Neuronal stem cell (in vitro differentiated cells): Measurements from ENCODE around the gene SMARCD3.

Source experiments
- DNase-seq: peaks from one replicate; pipeline ENCODE4 v3.0.0-alpha.2; 2013; ENCODE audit warnings: low spot score
- H2AFZ ChIP-seq: one replicate; pipeline ENCODE4 v1.6.1; 2013; ENCODE audit warnings: mild to moderate bottlenecking, low read length, inconsistent platforms
- H2AK5ac ChIP-seq: 2 replicates; pipeline ENCODE4 v1.6.1; 2013; ENCODE audit warnings: low read depth, mild to moderate bottlenecking, inconsistent platforms, low read length, moderate library complexity, mixed read lengths
- H2BK120ac ChIP-seq: 2 replicates; pipeline ENCODE4 v1.6.1; 2013; ENCODE audit warnings: low read depth, mild to moderate bottlenecking, inconsistent platforms, low read length, moderate library complexity, mixed read lengths
- H2BK12ac ChIP-seq: one replicate; pipeline ENCODE4 v1.6.1; 2013; ENCODE audit warnings: low read length, inconsistent platforms
- H2BK15ac ChIP-seq: 2 replicates; pipeline ENCODE4 v1.6.1; 2013; ENCODE audit warnings: mild to moderate bottlenecking, low read length, inconsistent platforms, mixed read lengths
- H2BK5ac ChIP-seq: one replicate; pipeline ENCODE4 v1.6.1; 2013; ENCODE audit warnings: inconsistent platforms, mild to moderate bottlenecking, low read length, moderate library complexity
- H3K14ac ChIP-seq: one replicate; pipeline ENCODE4 v1.6.1; 2013; ENCODE audit warnings: low read length, inconsistent platforms
- H3K18ac ChIP-seq: 2 replicates; pipeline ENCODE4 v1.6.1; 2013; ENCODE audit warnings: low read length, inconsistent platforms
- H3K23ac ChIP-seq: 2 replicates; pipeline ENCODE4 v1.6.1; 2013; ENCODE audit warnings: low read depth, mild to moderate bottlenecking, mixed read lengths, low read length, inconsistent platforms; ENCODE audit not compliant: poor library complexity
- H3K27ac ChIP-seq: replicated peaks from 3 replicates; pipeline ENCODE4 v1.5.1; 2013; ENCODE audit warnings: low read length, inconsistent platforms
- H3K27me3 ChIP-seq, 3 experiments: 2 replicates each; pipeline ENCODE4 v1.6.1; 2013; ENCODE audit warnings: low read length in 3 of 3, mild to moderate bottlenecking in 2 of 3, inconsistent platforms in 1 of 3, low read depth in 1 of 3, mixed read lengths in 1 of 3, moderate library complexity in 1 of 3; ENCODE audit not compliant: control insufficient read depth in 3 of 3, insufficient read depth in 3 of 3
- H3K36me3 ChIP-seq, 2 donors: replicated peaks in 1 of 2; 2 replicates each; pipeline ENCODE4 v1.6.1; 2013; ENCODE audit warnings: low read length in 2 of 2; ENCODE audit not compliant: control insufficient read depth in 2 of 2, insufficient read depth in 2 of 2
- H3K4ac ChIP-seq: 2 replicates; pipeline ENCODE4 v1.6.1; 2013; ENCODE audit warnings: inconsistent platforms, mild to moderate bottlenecking, low read length, moderate library complexity
- H3K4me1 ChIP-seq, 2 donors: 1 replicate in 1 of 2; 2 replicates in 1 of 2; pipeline ENCODE4 v1.6.1; 2013; ENCODE audit warnings: low read length in 2 of 2, low read depth in 1 of 2; ENCODE audit not compliant: control insufficient read depth in 2 of 2, insufficient read depth in 1 of 2
- H3K4me2 ChIP-seq: one replicate; pipeline ENCODE4 v1.6.1; 2013; ENCODE audit warnings: mild to moderate bottlenecking, low read length, inconsistent platforms; ENCODE audit not compliant: insufficient read depth, poor library complexity, severe bottlenecking
- H3K4me3 ChIP-seq, 2 donors: 2 replicates each; pipeline ENCODE4 v1.5.1; 2013; ENCODE audit warnings: low read length in 2 of 2, mild to moderate bottlenecking in 2 of 2, inconsistent platforms in 1 of 2, moderate library complexity in 1 of 2
- H3K79me1 ChIP-seq: one replicate; pipeline ENCODE4 v1.6.1; 2013; ENCODE audit warnings: low read depth, mild to moderate bottlenecking, inconsistent platforms, low read length, moderate library complexity
- H3K9ac ChIP-seq: one replicate; pipeline ENCODE4 v1.6.1; 2013; ENCODE audit warnings: mild to moderate bottlenecking, low read depth, low read length, inconsistent platforms; ENCODE audit not compliant: poor library complexity
- H3K9me3 ChIP-seq, 2 donors: replicated peaks in 1 of 2; 2 replicates each; pipeline versions ENCODE3 to v1.6.1; 2013; ENCODE audit warnings: low read length in 2 of 2, mild to moderate bottlenecking in 2 of 2, inconsistent platforms in 1 of 2, low read depth in 1 of 2, mixed read lengths in 1 of 2, moderate library complexity in 1 of 2; ENCODE audit not compliant: control insufficient read depth in 2 of 2, insufficient read depth in 1 of 2
- H4K8ac ChIP-seq: one replicate; pipeline ENCODE4 v1.6.1; 2013; ENCODE audit warnings: low read depth, mild to moderate bottlenecking, inconsistent platforms, low read length, moderate library complexity
- H4K91ac ChIP-seq: one replicate; pipeline ENCODE4 v1.6.1; 2013; ENCODE audit warnings: low read length, low read depth, mild to moderate bottlenecking, inconsistent platforms; ENCODE audit not compliant: poor library complexity
- WGBS, 2 donors: extraction: QIAGEN DNeasy Blood & Tissue Kit; methylation state at CpG; one replicate each; pipeline ENCODE4 v1.1.7; 2013; ENCODE audit warnings: missing lambda C conversion rate in 2 of 2, mixed read lengths in 1 of 2; ENCODE audit not compliant: insufficient read length in 2 of 2, insufficient replicate concordance in 1 of 2; ENCODE audit errors: extremely low coverage in 2 of 2; 5-methylcytosine and 5-hydroxymethylcytosine counted together

Gene SMARCD3

DNA sequence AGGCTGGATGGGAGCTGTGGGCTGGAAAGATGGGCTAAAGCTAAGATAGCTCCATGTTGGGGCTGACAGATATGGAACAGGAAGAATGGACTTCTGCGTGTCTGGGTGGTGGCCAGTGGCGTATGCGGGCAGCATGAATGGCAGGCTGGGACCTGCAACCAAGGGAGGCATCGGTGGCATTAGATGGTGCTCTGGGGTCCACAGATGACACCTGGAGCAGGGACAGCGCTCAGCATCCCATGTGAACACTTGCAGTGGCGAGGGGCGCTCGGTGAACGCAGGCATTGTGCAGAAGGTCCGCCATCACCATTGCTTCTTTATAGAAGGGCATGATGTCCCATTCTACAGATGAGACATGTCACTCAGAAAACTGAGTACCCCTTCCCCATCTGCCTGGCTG is 21.0 kb upstream of the SMARCD3 start:
- no peak overlapping the region for H3K4me3 ChIP-seq
- H2BK12ac ChIP-seq: no peak overlapping the region
- no peaks in the 10 kb centered on the region for H3K9me3 ChIP-seq
- no peak overlapping the region for H2BK5ac ChIP-seq
- no peaks in the 10 kb centered on the region for H3K27me3 ChIP-seq
- H3K23ac ChIP-seq: no peak overlapping the region
- no peaks in the 10 kb centered on the region for H3K4me1 ChIP-seq
- no peak overlapping the region for H3K4ac ChIP-seq
- H3K79me1 ChIP-seq: no peaks in the 10 kb centered on the region
- H2AFZ ChIP-seq: no peak overlapping the region
- no peak for DNase-seq
- no CpG with 5 or more reads among the region's 10 CpGs for WGBS, 2 donors
- no peak overlapping the region for H2BK15ac ChIP-seq
- H2AK5ac ChIP-seq: no peak overlapping the region
- no peak overlapping the region for H4K8ac ChIP-seq
- H3K4me2 ChIP-seq: no peak overlapping the region
- no peak overlapping the region for H4K91ac ChIP-seq
- H2BK120ac ChIP-seq: no peak overlapping the region
- H3K27ac ChIP-seq: no peak overlapping the region
- H3K14ac ChIP-seq: no peak overlapping the region
- no peaks in the 10 kb centered on the region for H3K36me3 ChIP-seq
- H3K18ac ChIP-seq: no peak overlapping the region
- peak overlapping the region; percentile 61 for H3K9ac ChIP-seq

DNA sequence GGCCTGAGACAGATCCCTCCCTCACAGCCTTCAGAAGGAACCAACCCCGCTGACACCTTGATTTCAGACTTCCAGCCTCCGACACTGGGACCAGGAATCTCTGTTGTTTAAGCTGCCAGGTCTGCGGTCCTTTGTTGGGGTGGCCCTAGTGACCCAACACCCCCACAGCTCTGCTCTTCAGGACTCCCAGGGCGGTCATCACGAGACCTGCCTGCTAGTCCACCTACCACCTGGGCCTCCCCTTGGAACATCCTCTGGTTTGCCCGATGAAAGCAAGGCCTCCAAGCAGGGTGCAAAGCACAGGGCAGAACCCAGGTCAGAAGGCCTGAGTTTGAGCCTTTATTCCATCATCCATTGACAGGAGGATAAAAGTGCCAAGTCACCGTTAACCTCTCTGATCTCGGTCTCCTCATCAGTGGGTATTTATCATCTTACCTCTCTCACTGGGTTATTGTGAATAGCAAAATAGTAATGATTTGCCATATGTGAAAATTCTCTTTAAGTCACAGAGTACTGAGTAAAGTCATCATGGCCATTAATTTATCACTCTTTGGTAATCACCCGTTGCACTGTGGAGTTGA is 16.9 kb upstream of the SMARCD3 start:
- no peak overlapping the region for H3K23ac ChIP-seq
- no peak overlapping the region for H4K91ac ChIP-seq
- no peak overlapping the region for H2BK15ac ChIP-seq
- H3K4ac ChIP-seq: no peak overlapping the region
- no peaks in the 10 kb centered on the region for H3K79me1 ChIP-seq
- no peak overlapping the region for H3K4me2 ChIP-seq
- H4K8ac ChIP-seq: no peak overlapping the region
- no peak overlapping the region for H2AK5ac ChIP-seq
- no peaks in the 10 kb centered on the region for H3K9me3 ChIP-seq
- no peak overlapping the region for H2AFZ ChIP-seq
- no peak overlapping the region for H3K18ac ChIP-seq
- no peak overlapping the region for H3K14ac ChIP-seq
- no peak for DNase-seq
- H3K27me3 ChIP-seq: peaks cover 0 to 16% (median 0%) of the 10 kb centered on the region in 3 experiments
- no peak overlapping the region for H2BK12ac ChIP-seq
- H3K36me3 ChIP-seq: no peaks in the 10 kb centered on the region
- WGBS, 2 donors: no CpG with 5 or more reads among the region's 9 CpGs
- H3K4me3 ChIP-seq: no peak overlapping the region
- H2BK5ac ChIP-seq: no peak overlapping the region
- H3K9ac ChIP-seq: no peak overlapping the region
- H2BK120ac ChIP-seq: no peak overlapping the region
- no peak overlapping the region for H3K27ac ChIP-seq
- H3K4me1 ChIP-seq: no peaks in the 10 kb centered on the region

DNA sequence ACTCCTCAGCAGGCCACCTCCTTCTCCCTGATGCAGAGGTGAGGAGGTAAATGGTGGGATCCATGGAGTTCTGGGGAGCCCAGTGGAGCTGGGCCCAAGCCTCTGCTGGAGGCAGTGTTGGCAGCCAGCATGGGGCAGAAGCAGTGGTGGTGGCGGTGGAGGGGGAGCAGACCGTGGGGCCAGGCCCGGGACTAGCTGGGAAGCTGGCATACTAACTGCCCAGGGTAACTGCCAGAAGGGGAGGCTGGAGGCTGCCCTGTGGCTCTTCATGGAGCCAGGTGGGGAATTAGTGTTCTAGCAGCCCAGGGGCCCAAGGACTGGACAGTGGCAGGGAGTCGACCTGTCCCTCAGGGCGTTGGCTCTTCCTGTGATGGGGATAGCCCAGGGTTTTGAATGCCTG is 16.1 kb upstream of the SMARCD3 start:
- Histone ChIP-seq H3K9ac (no peak overlapping the region), H2BK120ac (no peak overlapping the region), H3K4me3 (peak overlapping the region in 1 of 2 donors; percentile 30), H2BK12ac (no peak overlapping the region), H3K23ac (peak overlapping the region; percentile 17), H3K4me2 (no peak overlapping the region), H2AFZ (no peak overlapping the region), H3K27me3 (peaks cover 0 to 22% (median 0%) of the 10 kb centered on the region in 3 experiments), H4K8ac (no peak overlapping the region), H2AK5ac (no peak overlapping the region), H2BK5ac (no peak overlapping the region), H3K36me3 (no peaks in the 10 kb centered on the region), H3K79me1 (no peaks in the 10 kb centered on the region), H3K4me1 (no peaks in the 10 kb centered on the region), H3K9me3 (no peaks in the 10 kb centered on the region), H3K27ac (no peak overlapping the region), H3K4ac (no peak overlapping the region), H3K14ac (no peak overlapping the region), H3K18ac (no peak overlapping the region), H2BK15ac (no peak overlapping the region), H4K91ac (no peak overlapping the region)
- no peak for DNase-seq
- WGBS, 2 donors: no CpG with 5 or more reads among the region's 5 CpGs

DNA sequence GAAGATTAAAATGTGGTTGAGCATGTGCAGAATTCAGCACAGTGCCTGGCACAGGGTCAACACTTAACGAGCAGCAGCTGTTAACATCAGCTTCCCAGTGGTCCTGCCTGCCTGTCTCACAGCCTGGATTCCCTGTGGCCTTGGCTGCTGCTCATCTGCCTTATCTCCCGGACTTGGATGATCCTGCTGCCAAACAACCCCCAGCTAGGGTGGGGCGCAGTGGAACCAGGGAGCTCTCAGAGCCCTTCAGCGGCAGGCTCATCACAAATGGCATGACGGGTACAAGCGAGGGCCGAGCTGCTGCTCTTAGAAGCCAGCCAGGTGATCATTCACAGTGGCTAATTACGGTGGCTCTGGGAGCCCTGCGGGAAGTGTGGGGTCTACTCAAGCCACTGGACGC is 13.0 kb upstream of the SMARCD3 start:
- H3K23ac ChIP-seq: no peak overlapping the region
- H2BK12ac ChIP-seq: no peak overlapping the region
- H2BK15ac ChIP-seq: no peak overlapping the region
- no peak overlapping the region for H3K27ac ChIP-seq
- H3K4me1 ChIP-seq: no peaks in the 10 kb centered on the region
- no CpG with 5 or more reads among the region's 10 CpGs for WGBS, 2 donors
- no peak overlapping the region for H2AK5ac ChIP-seq
- no peak overlapping the region for H3K4me2 ChIP-seq
- no peak overlapping the region for H2BK120ac ChIP-seq
- no peaks in the 10 kb centered on the region for H3K36me3 ChIP-seq
- no peak overlapping the region for H4K8ac ChIP-seq
- no peak overlapping the region for H3K4me3 ChIP-seq
- no peak overlapping the region for H3K14ac ChIP-seq
- no peak for DNase-seq
- H3K79me1 ChIP-seq: no peaks in the 10 kb centered on the region
- H2AFZ ChIP-seq: no peak overlapping the region
- H3K27me3 ChIP-seq: peaks cover 0 to 24% (median 0%) of the 10 kb centered on the region in 3 experiments
- no peak overlapping the region for H3K9ac ChIP-seq
- no peak overlapping the region for H4K91ac ChIP-seq
- H3K9me3 ChIP-seq: no peaks in the 10 kb centered on the region
- no peak overlapping the region for H3K4ac ChIP-seq
- H3K18ac ChIP-seq: no peak overlapping the region
- no peak overlapping the region for H2BK5ac ChIP-seq
